ENCODE results near the gene TXLNG.

TXLNG gene

GRCh38 chrX:16838202-16839066 is 52.2 kb downstream of the TXLNG start:
- CTCF ChIA-PET, result interaction anchor here (0.5 to 3.2 kb wide), 9 partner anchors 10 to 1342 kb away, joined by 3 to 13 read pairs (median 7); no protein-coding TSS in a partner anchor
- Histone ChIP-seq H3K4me3 (ENCODE audit: low read depth, low read length) (no peak overlapping the region), H3K36me3 (ENCODE audit: control insufficient read depth in 2 of 2, insufficient read depth in 1 of 2, low read length in 2 of 2) (peaks cover 39 to 86% of the 10 kb centered on the region in 2 experiments), H3K4me1 (ENCODE audit: control insufficient read depth, insufficient read depth, low read length) (peaks cover 6% of the 10 kb centered on the region; the same call in 1 of the 2 replicates), H3K27ac (ENCODE audit: extremely low read depth, low read depth, low read length) (no peak overlapping the region), H3K9me3 (ENCODE audit: control insufficient read depth, insufficient read depth, low read depth, low read length) (no peaks in the 10 kb centered on the region)
- POLR2A ChIA-PET, result no interaction called here
- TF ChIP-seq ZNF24 (tag by site-specific recombination; IDR thresholded peaks at IDR 0.05), result 0 out of 2 replicates have a peak, but pooled peaks have one; percentile 38
- peak; percentile 65 for TF ChIP-seq ZBTB17 (tag by site-specific recombination; IDR thresholded peaks at IDR 0.05)
- no peak for TF ChIP-seq ZNF155 (tag by site-specific recombination; IDR thresholded peaks at IDR 0.05)
- TF ChIP-seq EGR2 (tag by site-specific recombination; IDR thresholded peaks at IDR 0.05; ENCODE audit: low read depth), result no peak
- no peak for TF ChIP-seq ZNF837 (tag by site-specific recombination; IDR thresholded peaks at IDR 0.05)
- TF ChIP-seq ZEB2 (tag by site-specific recombination; IDR thresholded peaks at IDR 0.05), result 0 out of 2 replicates have a peak, but pooled peaks have one; percentile 36
- TF ChIP-seq REPIN1 (tag by site-specific recombination; IDR thresholded peaks at IDR 0.05; ENCODE audit: low read depth), result no peak
- TF ChIP-seq ZNF398 (tag by site-specific recombination; IDR thresholded peaks at IDR 0.05), result no peak
- TF ChIP-seq REST (tag by site-specific recombination; IDR thresholded peaks at IDR 0.05), result no peak
- no peak for TF ChIP-seq ZNF121 (tag by site-specific recombination; IDR thresholded peaks at IDR 0.05)
- TF ChIP-seq ZNF366 (tag by site-specific recombination; conservative IDR thresholded peaks at IDR 0.05), result 0 out of 2 replicates have a peak, but pooled peaks have one; percentile 40
- TF ChIP-seq PRDM10 (tag by site-specific recombination; IDR thresholded peaks at IDR 0.05), result peak; percentile 37; the same call in 1 of the 2 replicates
- TF ChIP-seq ZFP37 (tag by site-specific recombination; IDR thresholded peaks at IDR 0.05), result 0 out of 2 replicates have a peak, but pooled peaks have one; percentile 11
- TF ChIP-seq ZNF174 (tag by site-specific recombination; IDR thresholded peaks at IDR 0.05), result no peak
- TF ChIP-seq ZNF692 (tag by site-specific recombination; IDR thresholded peaks at IDR 0.05), result peak; percentile 56
- no peak for TF ChIP-seq ZBTB7A (tag by site-specific recombination; IDR thresholded peaks at IDR 0.05; ENCODE audit: low read depth)
- TF ChIP-seq ZNF133 (tag by site-specific recombination; IDR thresholded peaks at IDR 0.05), result no peak
- no peak for TF ChIP-seq ZNF664 (tag by site-specific recombination; IDR thresholded peaks at IDR 0.05)
- no peak for TF ChIP-seq ZNF473 (tag by site-specific recombination; IDR thresholded peaks at IDR 0.05)
- TF ChIP-seq ZNF623 (tag by site-specific recombination; IDR thresholded peaks at IDR 0.05), result no peak
- TF ChIP-seq ZNF600 (tag by site-specific recombination; IDR thresholded peaks at IDR 0.05), result peak; percentile 73
- TF ChIP-seq OVOL3 (tag by site-specific recombination; IDR thresholded peaks at IDR 0.05), result no peak
- TF ChIP-seq ZNF529 (tag by site-specific recombination; IDR thresholded peaks at IDR 0.05; ENCODE audit: insufficient replicate concordance), result no peak
- peak; percentile 12; the same call in 1 of the 2 replicates for TF ChIP-seq ZBTB48 (tag by site-specific recombination; IDR thresholded peaks at IDR 0.05)
- TF ChIP-seq MZF1 (tag by site-specific recombination; IDR thresholded peaks at IDR 0.05; ENCODE audit: borderline replicate concordance), result peak; percentile 18; the same call in 1 of the 2 replicates
- no peak for TF ChIP-seq ZSCAN4 (tag by site-specific recombination; IDR thresholded peaks at IDR 0.05)
